Choroid plexus epithelial cell (primary cell): Measurements from ENCODE around the gene ADGRL3.

Experiments
- DNase-seq: peaks from one replicate; pipeline ENCODE4 v3.0.0-alpha.2; 2010; ENCODE audit warnings: low read depth
- H3K4me3 ChIP-seq: 2 replicates; pipeline ENCODE4 v1.5.1; 2011; ENCODE audit warnings: low read depth, mild to moderate bottlenecking, control low read depth, low read length, moderate library complexity
- CTCF ChIP-seq: conservative IDR thresholded peaks from 2 replicates; pipeline ENCODE4 v1.5.1; 2011; ENCODE audit warnings: low read depth, mild to moderate bottlenecking, control low read depth, inconsistent platforms, low read length, moderate library complexity

ADGRL3 gene

DNA sequence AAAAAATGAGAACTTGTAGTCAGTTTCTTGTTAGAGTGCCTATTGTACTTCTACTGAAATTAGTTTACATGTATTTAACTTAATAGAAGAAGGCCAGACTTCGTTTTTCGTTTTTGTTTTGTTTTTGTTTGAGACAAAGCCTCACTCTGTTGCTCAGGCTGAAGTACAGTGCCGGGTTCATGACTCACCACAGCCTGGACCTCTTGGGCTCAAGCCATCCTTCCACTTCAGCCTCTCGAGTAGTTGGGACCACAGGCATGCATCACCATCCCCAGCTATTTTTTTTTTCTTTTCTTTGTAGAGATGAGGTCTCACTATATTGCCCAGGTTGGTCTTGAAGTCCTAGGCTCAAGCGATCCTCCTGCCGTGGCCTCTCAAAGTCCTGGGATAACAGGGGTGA lies 793.9 kb downstream of the ADGRL3 start:
- no peak overlapping the region for H3K4me3 ChIP-seq
- TF ChIP-seq CTCF, result no peak
- peak; percentile 35 for DNase-seq

DNA sequence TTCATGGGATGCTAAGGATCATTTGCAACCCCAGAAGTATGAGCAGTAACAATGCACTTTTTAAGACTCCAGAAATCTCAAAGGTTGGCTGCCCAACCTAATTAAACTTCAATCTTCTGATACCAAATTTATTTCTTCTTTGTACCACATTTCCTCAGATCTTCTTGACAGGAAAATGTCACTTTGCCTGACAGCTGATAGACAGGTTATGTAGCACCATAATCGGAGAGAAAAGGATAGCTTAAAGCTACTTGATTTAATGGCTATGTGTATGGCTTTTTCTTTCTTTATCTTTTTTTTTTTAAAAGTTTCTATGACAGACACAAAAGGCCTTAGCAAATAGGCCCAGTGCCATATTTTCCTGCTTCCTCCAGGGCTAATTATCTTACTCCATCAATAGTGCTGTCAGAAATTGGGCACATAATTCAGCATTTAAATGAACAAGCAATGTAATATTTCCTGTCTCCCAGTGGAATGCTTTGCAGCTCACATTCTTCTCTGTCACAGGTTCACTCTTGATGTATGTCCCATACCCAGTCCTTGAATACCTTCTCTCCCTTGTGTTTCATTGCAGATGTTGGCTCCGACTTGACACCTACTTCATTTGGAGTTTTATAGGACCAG lies 795.7 kb downstream of the ADGRL3 start:
- TF ChIP-seq CTCF, result no peak
- no peak for DNase-seq
- no peak overlapping the region for H3K4me3 ChIP-seq

- H3K4me3 ChIP-seq, result no peak overlapping the region
- no peak for TF ChIP-seq CTCF
- no peak for DNase-seq
These were observed 796.8 kb downstream of the ADGRL3 start for GRCh38 chr4:61996943-61997342.

- TF ChIP-seq CTCF, result no peak
- no peak for DNase-seq
- H3K4me3 ChIP-seq, result no peak overlapping the region
These were observed 797.7 kb downstream of the ADGRL3 start for GRCh38 chr4:61997831-61998230.

DNA sequence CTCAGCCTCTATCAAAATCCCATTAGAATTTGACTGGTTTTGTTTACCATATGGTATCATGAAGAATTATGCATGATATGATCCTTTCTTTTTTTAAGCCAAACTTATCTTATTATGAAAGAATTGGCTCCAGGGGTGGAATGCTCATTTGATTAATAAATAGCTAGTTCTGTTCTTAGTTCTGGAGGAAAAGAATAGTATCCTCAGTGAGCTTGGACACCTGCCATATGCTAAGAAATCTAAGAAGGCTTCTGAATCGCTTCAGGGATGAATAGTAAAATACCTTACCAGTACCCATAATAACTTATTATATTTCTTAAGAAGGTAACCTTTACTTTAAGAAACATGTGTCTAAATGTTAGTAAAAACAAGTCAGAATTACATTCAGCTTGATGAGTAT lies 803.6 kb downstream of the ADGRL3 start:
- DNase-seq, result peak; percentile 5
- no peak for TF ChIP-seq CTCF
- no peak overlapping the region for H3K4me3 ChIP-seq

DNA sequence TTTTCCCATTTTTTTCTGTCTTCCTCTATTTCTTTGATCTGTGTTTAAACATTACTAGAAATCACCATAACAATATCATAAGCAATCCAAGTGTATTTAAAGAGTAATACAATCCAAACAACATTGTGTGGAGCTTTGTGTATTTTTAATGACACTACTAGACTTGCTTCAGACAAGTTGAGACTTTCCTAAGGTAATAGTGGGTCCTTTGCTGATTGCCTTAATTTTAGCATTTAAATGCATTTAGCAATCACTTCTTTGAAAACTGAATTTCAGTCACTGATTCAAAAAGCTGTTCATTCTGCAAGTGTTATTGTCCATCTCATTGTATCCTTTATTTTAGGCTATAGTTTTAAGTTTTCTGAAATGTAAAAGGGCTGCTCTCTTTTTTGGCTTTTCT lies 804.8 kb downstream of the ADGRL3 start:
- no peak for TF ChIP-seq CTCF
- no peak for DNase-seq
- H3K4me3 ChIP-seq, result no peak overlapping the region

DNA sequence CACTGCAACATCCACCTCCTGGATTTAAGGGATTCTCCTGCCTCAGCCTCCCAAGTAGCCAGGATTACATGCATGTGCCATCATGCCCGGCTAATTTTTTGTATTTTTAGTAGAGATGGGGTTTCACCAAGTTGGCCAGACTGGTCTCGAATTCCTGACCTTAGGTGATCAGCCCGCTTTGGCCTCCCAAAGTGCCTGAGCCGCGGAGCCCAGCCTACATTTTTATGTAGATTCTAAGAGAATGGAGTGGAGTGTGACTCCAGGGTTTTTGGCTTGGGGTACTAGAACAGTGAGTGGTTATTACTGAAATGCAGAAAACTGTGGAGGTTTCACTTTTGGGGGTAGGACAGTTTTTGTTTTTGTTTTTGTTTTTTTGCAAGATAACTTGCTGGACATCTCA lies 806.0 kb downstream of the ADGRL3 start:
- H3K4me3 ChIP-seq, result no peak overlapping the region
- TF ChIP-seq CTCF, result no peak
- no peak for DNase-seq
